Cardiac fibroblast (primary cell): ENCODE data around the gene ST13.

Source experiments
- DNase-seq, 2 donors: peaks; one replicate each; pipeline versions ENCODE4 v3.0.0 to v3.0.0-alpha.2; 2010; ENCODE audit warnings: low read depth in 2 of 2
- H3K4me3 ChIP-seq, 2 donors: replicated peaks in 1 of 2; 1 replicate in 1 of 2; 2 replicates in 1 of 2; pipeline ENCODE4 v1.5.1; 2011; ENCODE audit warnings: low read depth in 2 of 2, low read length in 2 of 2, mild to moderate bottlenecking in 2 of 2, moderate library complexity in 1 of 2
- TF ChIP-seq, protein P1 (sequence below): IDR thresholded peaks from one replicate; pipeline ENCODE4 v1.5.1; 2011; ENCODE audit warnings: low read depth, mild to moderate bottlenecking, low read length, inconsistent platforms

Gene ST13

DNA sequence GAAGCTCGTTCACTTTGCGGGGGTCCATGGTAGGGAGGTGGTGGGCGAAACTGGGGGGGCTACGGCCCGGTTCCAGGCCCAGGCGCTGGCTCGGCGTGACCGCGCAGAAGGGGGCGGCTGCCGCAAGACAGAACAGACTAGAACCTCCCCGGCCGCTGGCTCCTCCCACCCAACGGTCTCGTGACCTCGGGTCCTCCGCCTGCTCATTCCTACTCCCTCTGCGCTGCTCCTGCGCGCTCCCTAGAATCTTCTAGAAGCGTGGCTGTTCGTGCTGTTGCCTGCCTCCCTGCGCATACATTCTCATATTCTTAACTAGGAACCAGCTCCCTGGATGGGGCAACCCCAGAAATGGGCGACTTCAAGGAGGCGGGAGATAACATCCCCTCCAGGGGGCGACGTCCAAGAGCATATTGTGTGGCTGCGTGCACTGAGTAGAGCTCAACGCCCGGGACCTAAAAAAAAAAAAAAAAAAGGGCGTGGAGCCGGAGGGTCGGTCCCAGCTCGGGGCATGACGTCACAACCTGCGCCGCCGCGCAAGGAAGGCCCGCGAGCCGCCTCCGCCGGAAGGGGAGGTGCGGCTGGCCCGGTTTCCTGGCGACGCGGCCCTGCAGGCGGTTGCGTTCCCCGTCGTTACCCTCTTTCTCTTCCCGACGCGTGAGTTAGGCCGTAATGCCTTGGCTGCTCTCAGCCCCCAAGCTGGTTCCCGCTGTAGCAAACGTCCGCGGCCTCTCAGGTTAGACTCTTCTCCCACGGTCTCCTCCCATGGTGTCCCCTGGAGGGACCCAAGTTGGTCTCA lies at the start of gene ST13, which contains the start of gene XPNPEP3:
Gene ST13 (minus strand): TSS at position 127 of the 796 bp plus-strand sequence. CDS start 99 bp downstream, at position 28.
Gene XPNPEP3 (plus strand): TSS at position 636 of the 796 bp plus-strand sequence. CDS start 34 bp downstream, at position 670.
- TF ChIP-seq, protein P1, sequence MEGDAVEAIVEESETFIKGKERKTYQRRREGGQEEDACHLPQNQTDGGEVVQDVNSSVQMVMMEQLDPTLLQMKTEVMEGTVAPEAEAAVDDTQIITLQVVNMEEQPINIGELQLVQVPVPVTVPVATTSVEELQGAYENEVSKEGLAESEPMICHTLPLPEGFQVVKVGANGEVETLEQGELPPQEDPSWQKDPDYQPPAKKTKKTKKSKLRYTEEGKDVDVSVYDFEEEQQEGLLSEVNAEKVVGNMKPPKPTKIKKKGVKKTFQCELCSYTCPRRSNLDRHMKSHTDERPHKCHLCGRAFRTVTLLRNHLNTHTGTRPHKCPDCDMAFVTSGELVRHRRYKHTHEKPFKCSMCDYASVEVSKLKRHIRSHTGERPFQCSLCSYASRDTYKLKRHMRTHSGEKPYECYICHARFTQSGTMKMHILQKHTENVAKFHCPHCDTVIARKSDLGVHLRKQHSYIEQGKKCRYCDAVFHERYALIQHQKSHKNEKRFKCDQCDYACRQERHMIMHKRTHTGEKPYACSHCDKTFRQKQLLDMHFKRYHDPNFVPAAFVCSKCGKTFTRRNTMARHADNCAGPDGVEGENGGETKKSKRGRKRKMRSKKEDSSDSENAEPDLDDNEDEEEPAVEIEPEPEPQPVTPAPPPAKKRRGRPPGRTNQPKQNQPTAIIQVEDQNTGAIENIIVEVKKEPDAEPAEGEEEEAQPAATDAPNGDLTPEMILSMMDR = no peak
- DNase-seq = peak; percentile 97 to 98
- peak within 1 kb of the TSS; percentile 96 to 97 for H3K4me3 ChIP-seq

DNA sequence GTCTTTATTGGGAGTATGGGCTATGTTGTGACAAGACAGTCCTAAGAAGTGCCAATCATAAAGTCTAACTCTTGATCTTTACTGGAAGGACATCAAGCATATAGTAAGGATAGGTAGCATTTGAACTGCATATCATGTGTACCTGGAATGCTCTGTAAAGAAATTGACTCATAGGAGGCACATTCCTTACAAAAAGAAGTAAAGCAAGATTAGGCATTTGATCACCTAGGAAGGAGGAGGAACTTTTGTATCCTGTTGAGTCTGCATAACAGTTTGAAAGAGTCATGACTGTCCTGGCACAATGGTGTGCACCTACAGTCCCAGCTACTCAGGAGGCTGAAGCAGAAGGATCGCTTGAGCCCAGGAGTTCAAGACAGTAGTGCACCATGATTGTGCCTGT lies 47.7 kb upstream of the ST13 start:
- no peak for DNase-seq
- H3K4me3 ChIP-seq = no peak overlapping the region
- TF ChIP-seq, protein P1 = no peak

DNA sequence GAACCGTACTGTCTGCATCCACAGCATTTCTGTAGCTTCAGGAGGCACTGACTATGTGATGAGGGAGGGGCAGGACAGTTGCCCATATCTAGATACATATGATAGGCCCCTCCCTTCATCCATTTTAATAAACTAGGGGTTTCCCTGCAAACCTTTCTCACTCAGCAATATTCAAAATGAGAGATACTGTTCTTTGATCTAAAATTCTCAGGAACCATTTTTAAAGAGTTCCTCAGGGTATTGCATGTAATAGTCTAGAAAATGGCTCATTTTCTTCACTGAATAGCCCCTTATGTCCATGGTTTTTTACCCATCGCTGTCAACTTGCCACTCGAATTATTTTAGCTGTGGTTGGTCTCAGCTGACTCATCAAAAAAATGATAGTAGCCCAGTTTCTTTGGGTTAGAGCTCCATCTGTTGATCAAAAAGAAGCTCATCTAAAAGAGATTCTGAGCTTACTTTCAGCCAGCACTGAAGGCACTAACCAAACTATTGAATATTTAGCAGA lies 42.5 kb upstream of the ST13 start:
- no peak overlapping the region for H3K4me3 ChIP-seq
- TF ChIP-seq, protein P1 = peak; percentile 48
- DNase-seq = peak; percentile 70 to 72

DNA sequence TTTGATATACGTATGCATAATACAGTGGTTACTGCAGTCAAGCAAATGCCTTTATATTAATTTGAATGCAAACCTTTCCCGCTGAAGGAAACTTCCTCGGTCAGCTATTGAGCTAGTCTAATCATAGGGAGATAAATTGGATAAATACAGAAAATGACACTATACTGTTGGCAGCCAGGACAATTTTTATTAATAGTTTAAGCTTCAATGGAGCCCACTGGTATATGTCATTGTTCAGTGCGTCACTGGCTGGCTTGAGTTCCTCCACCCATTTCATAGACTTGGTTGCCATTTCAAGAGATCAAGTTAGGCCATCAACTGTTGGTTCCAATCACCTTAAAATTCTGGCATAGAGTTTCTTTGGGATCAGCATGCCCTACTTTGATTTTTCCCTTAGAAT lies 38.0 kb upstream of the ST13 start:
- H3K4me3 ChIP-seq = no peak overlapping the region
- TF ChIP-seq, protein P1 = no peak
- no peak for DNase-seq

DNA sequence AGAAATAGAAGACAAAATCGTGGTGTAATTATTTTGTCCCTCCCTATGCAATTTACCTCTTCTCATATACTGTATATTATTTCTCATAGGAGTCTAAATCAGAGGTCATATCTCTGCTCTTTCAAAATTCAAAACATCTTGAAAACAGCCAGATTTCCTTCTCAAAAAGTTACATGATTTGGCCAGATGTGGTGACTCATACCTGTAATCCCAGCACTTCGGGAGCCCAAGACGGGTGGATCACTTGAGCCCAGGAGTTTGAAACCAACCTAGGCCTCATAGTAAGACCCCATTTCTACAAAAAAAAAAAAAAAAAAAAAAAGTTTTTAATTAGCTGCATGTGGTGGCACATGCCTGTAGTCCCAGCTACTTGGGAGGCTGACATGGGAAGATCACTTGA lies 34.4 kb upstream of the ST13 start:
- TF ChIP-seq, protein P1 = no peak
- DNase-seq = peak in 1 of 2 donors; percentile 34
- H3K4me3 ChIP-seq = no peak overlapping the region

GRCh38 chr22:40889116-40889515 lies 32.7 kb upstream of the ST13 start:
- no peak for DNase-seq
- H3K4me3 ChIP-seq = no peak overlapping the region
- TF ChIP-seq, protein P1 = no peak

DNA sequence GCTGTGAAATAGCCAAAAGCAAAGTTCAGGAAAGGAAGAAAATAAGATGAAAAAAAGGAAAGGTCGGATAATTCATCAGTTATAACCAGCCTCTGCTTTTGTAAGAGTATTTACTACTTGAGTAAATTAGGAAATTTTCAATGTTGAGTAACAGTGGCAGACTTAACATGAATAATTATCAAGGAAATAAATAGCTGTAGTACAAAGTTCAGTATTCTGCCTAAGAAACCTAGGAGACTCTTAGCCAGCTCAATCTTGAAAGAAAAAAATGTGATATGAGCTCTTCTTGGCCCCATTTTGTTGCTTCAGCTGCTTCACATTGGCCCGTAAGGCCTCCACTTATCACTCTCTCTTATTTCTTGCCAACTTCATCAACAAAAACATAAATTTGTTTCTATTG lies 22.5 kb upstream of the ST13 start:
- DNase-seq = no peak
- TF ChIP-seq, protein P1 = no peak
- no peak overlapping the region for H3K4me3 ChIP-seq
